ENCODE data around the gene CEP55.

Gene CEP55

DNA sequence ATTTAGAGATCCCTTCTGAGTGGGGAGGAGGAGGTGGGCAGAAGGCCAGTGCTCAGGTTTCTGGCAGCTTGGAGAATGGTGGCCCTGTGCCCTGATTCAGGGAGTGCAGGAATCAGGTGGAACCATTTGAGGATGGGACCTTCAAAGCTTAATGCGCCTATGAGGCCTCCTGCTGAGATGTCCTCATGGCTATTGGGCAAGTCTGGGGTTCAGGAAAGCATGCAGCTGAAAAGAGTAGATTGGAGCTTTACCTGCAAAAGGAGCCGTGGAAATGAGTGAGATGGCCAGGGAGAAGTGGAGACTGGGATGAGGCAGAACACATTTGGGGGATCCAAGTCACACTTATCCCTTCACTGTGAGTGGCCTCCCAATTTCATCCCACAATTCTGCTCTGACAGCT is 76.2 kb downstream of the CEP55 start:
- H3K27me3 Mint-ChIP-seq = peaks cover 28% of the 10 kb centered on the region
- peaks cover under 1% of the 10 kb centered on the region for H3K36me3 Mint-ChIP-seq (ENCODE audit: low read depth)
- H3K27ac Mint-ChIP-seq = peak overlapping the region; percentile 71
- no peaks in the 10 kb centered on the region for H3K9me3 Mint-ChIP-seq
- peak overlapping the region; percentile 31 for H3K4me3 Mint-ChIP-seq
- intact Hi-C loops (cut with micrococcal nuclease) = loop anchor here (2.0 kb wide), 1 partner anchor 18 kb away; no protein-coding TSS in a partner anchor
- peaks cover 73% of the 10 kb centered on the region for H3K4me1 Mint-ChIP-seq (ENCODE audit: low read depth)

DNA sequence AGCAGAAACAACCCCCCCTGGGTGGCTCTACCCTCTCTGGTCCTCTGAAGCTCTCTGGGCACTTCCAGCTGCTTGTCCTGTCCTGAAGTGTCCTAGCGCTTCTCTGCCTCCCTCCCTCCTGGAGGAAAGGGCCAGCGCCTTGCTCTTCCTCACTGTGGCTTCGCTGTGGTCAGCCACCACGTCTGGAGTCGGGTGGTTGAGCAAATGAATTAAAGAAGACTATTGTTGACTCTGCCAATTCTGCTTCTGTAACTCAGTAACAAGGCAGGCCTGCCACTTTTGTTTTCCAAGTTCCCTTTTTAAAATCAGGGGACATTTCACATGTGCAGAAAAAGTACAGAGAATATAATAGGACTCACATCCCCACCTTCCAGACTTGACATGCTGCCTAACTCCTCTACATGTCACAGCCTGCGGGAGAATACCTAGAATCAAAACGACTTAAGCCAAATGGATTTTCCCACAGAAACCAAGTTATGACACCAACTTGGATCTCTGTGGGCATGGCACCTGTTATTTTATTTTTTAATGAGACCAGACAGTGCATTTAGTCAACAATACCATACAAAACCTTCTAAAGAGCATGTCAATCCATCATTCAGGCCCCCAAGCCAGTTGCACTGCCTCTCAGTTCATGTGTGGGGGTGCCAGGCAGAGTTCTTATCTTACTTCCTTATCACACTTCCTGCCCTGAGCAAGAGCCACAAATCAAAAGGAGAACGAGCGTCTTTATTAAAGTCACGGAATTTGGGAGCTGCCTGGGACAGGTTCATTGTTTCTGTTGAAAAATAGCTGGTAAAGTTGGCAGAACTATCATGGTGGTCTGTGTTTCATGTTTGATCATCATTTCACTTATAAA is 76.9 kb downstream of the CEP55 start:
- intact Hi-C loops (cut with micrococcal nuclease) = loop anchor here (2.0 kb wide), 1 partner anchor 18 kb away; no protein-coding TSS in a partner anchor
- H3K4me1 Mint-ChIP-seq (ENCODE audit: low read depth) = peaks cover 72% of the 10 kb centered on the region
- H3K27me3 Mint-ChIP-seq = peaks cover 21% of the 10 kb centered on the region
- H3K36me3 Mint-ChIP-seq (ENCODE audit: low read depth) = peaks cover 6% of the 10 kb centered on the region
- peak overlapping the region; percentile 71 for H3K27ac Mint-ChIP-seq
- H3K9me3 Mint-ChIP-seq = no peaks in the 10 kb centered on the region
- H3K4me3 Mint-ChIP-seq = peak overlapping the region; percentile 31

DNA sequence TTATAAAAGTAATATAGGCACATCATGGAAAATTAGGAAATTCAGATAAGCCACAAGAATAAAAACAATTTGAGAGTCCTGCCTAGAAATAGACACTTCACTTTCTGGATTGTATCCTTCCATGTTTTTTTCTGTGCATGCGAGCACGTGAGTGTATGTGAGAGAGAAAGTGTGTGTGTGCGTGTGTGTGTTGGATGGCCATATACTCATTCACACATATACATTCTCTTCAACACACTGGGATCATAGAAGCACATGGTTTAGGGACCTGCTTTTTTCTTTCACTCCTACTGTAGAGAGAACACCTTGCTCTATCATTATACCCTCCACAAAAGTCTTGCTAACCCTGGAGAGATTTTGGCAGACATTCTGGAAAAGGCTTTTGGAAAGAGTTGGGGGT is 77.5 kb downstream of the CEP55 start:
- Mint-ChIP-seq H3K4me3 (peak overlapping the region; percentile 1), H3K27me3 (peaks cover 16% of the 10 kb centered on the region), H3K9me3 (peaks cover under 1% of the 10 kb centered on the region), H3K27ac (peak overlapping the region; percentile 71), H3K36me3 (ENCODE audit: low read depth) (peaks cover 12% of the 10 kb centered on the region), H3K4me1 (ENCODE audit: low read depth) (peaks cover 69% of the 10 kb centered on the region)
- intact Hi-C loops (cut with micrococcal nuclease) = loop anchor here (2.0 kb wide), 1 partner anchor 19 kb away; no protein-coding TSS in a partner anchor

DNA sequence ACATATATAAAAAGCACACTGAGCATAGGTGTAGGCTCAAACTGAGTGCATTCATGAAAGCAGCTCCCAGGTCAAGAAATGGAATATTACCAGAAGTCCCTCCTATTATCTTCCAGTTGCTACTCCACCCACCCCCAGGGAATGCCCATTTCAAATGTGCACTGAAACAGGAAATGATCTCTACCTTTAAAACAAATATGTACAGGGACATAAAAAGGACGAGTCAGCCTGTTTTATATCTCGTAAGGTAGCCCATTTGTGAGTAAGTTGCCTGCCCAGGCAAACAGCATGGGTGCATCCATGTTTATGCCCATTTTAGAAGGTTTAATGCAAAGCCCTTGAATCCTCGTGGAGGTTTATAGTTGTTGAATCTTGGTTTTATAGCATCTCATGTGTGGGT is 80.5 kb downstream of the CEP55 start:
- Mint-ChIP-seq H3K9me3 (peaks cover 9% of the 10 kb centered on the region), H3K4me3 (no peak overlapping the region), H3K4me1 (ENCODE audit: low read depth) (peaks cover 49% of the 10 kb centered on the region), H3K27me3 (peaks cover 5% of the 10 kb centered on the region), H3K36me3 (ENCODE audit: low read depth) (peaks cover 31% of the 10 kb centered on the region), H3K27ac (no peak overlapping the region)
- intact Hi-C loops (cut with micrococcal nuclease) = no loop called here

DNA sequence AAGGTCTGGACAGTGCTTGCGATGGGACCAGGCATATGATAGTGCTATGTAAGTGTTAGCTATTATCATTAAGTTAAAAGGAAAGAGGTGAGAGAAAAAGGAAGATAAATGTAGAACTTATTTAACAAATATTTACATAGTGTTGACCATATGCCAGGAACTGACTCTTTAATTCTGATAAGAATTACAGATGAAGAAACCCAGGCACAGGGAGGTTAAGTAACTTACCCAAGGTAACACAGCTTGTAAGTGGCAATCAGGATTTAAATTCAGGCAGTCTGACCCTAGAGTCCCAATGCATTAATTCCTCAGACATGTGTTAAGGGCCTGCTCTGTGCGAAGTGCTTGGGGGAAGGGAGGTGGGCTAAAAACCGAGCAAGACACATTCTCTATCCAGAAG is 81.2 kb downstream of the CEP55 start:
- Mint-ChIP-seq H3K4me1 (ENCODE audit: low read depth) (peaks cover 42% of the 10 kb centered on the region), H3K4me3 (no peak overlapping the region), H3K27ac (no peak overlapping the region), H3K27me3 (peaks cover 4% of the 10 kb centered on the region), H3K36me3 (ENCODE audit: low read depth) (peaks cover 36% of the 10 kb centered on the region), H3K9me3 (peaks cover 9% of the 10 kb centered on the region)
- intact Hi-C loops (cut with micrococcal nuclease) = no loop called here
